ENCODE data around the gene SVEP1. TPM values are rescaled to one million over a fixed set of nuclear protein-coding genes. Genes with fewer than 3 reads are reported as not detected.

Gene SVEP1
- polyA plus RNA-seq, 1 donor (not counting 4 experiments of a cell fraction or from before 2014, with no cell fraction given): 0.14 TPM

DNA sequence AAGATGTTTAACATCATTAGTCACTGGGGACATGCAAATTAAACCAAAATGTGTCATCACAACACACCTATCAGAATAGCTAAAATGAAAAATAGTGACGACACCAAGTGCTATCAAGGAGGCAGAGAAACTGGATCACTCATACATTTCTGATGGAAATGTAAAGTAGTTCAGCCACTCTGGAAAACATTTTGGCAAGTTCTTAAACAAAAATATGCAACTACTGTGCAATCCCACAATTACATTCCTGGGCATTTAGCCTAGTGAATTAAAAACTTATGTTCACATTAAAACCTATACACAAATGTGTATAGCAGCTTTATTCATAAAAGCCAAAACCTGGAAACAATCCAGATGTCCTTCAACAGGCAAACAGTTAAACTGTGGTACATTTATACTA, 53.1 kb downstream of the SVEP1 start:
- DNase-seq (ENCODE audit: low read depth, low spot score): no peak
- dilution Hi-C loops (cut with MboI; ENCODE audit: extremely low pct_ligation_motif_present, low sequenced_read_pairs): no loop called here

DNA sequence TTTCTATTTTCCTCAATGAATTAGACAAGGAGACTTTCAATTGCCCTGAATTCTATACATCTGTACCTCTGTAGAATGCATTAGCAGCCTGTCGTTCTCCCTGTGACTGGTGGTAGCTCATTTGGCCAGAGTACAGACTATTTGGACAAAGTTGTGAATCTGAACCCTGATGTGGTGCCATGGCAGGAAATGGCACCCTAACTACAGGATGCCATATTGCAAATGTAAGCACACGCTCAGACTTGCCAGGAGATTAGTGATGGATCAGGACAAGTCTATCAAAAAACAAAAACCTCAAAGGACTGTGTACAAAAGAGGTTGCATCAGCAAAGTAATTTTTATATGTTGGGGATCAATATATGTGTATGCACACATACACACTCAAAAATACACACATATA, 58.3 kb downstream of the SVEP1 start:
- Histone ChIP-seq H3K4me3 (ENCODE audit: control insufficient read depth in 2 of 3, extremely low read depth in 1 of 3, insufficient read depth in 2 of 3, low read depth in 1 of 3, low read length in 3 of 3) (no peak overlapping the region), H3K4me1 (ENCODE audit: control insufficient read depth, extremely low read depth, insufficient read depth, low read length) (peaks cover 5% of the 10 kb centered on the region), H3K36me3 (ENCODE audit: control insufficient read depth in 2 of 2, extremely low read depth in 1 of 2, insufficient read depth in 2 of 2, low read length in 2 of 2) (no peaks in the 10 kb centered on the region), H3K4me2 (ENCODE audit: control insufficient read depth, extremely low read depth, insufficient read depth, low read depth, low read length) (peak overlapping the region; percentile 25), H3K27me3 (ENCODE audit: control insufficient read depth, extremely low read depth, insufficient read depth, low read length) (no peaks in the 10 kb centered on the region), H3K9me1 (ENCODE audit: control insufficient read depth, extremely low read depth, insufficient read depth, low read length) (no peaks in the 10 kb centered on the region), H3K9me3 (ENCODE audit: control insufficient read depth, low read depth, low read length) (no peaks in the 10 kb centered on the region), H3K79me2 (ENCODE audit: control insufficient read depth, insufficient read depth, low read length) (no peaks in the 10 kb centered on the region), H3K9ac (ENCODE audit: control insufficient read depth, extremely low read depth, insufficient read depth, low read length) (no peak overlapping the region), H2AFZ (ENCODE audit: control insufficient read depth, low read length) (peak overlapping the region; percentile 27), H4K20me1 (ENCODE audit: control insufficient read depth, extremely low read depth, insufficient read depth, low read length) (no peaks in the 10 kb centered on the region), H3K27ac (ENCODE audit: control insufficient read depth, insufficient read depth, low read length) (no peak overlapping the region)
- DNase-seq (ENCODE audit: low read depth, low spot score) (no peak), FAIRE-seq (peak; percentile 5)
- TF ChIP-seq, protein P1, sequence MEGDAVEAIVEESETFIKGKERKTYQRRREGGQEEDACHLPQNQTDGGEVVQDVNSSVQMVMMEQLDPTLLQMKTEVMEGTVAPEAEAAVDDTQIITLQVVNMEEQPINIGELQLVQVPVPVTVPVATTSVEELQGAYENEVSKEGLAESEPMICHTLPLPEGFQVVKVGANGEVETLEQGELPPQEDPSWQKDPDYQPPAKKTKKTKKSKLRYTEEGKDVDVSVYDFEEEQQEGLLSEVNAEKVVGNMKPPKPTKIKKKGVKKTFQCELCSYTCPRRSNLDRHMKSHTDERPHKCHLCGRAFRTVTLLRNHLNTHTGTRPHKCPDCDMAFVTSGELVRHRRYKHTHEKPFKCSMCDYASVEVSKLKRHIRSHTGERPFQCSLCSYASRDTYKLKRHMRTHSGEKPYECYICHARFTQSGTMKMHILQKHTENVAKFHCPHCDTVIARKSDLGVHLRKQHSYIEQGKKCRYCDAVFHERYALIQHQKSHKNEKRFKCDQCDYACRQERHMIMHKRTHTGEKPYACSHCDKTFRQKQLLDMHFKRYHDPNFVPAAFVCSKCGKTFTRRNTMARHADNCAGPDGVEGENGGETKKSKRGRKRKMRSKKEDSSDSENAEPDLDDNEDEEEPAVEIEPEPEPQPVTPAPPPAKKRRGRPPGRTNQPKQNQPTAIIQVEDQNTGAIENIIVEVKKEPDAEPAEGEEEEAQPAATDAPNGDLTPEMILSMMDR (optimal IDR thresholded peaks at IDR 0.05 in 1 of 3, IDR thresholded peaks at IDR 0.05 in 1 of 3, conservative IDR thresholded peaks at IDR 0.05 in 1 of 3; ENCODE audit: extremely low read depth in 1 of 3, insufficient read depth in 2 of 3, low read length in 3 of 3): no peak
- dilution Hi-C loops (cut with MboI; ENCODE audit: extremely low pct_ligation_motif_present, low sequenced_read_pairs): no loop called here

More for the DNA sequence above, 53.1 kb downstream of the SVEP1 start:
- no peaks in the 10 kb centered on the region for H3K36me3 ChIP-seq (ENCODE audit: control insufficient read depth in 2 of 2, extremely low read depth in 1 of 2, insufficient read depth in 2 of 2, low read length in 2 of 2)
- H3K4me3 ChIP-seq (ENCODE audit: control insufficient read depth in 2 of 3, extremely low read depth in 1 of 3, insufficient read depth in 2 of 3, low read depth in 1 of 3, low read length in 3 of 3): no peak overlapping the region
- no peaks in the 10 kb centered on the region for H3K79me2 ChIP-seq (ENCODE audit: control insufficient read depth, insufficient read depth, low read length)
- TF ChIP-seq EZH2 (IDR thresholded peaks at IDR 0.05; ENCODE audit: low read length): no peak
- TF ChIP-seq, protein P1 (optimal IDR thresholded peaks at IDR 0.05 in 1 of 3, IDR thresholded peaks at IDR 0.05 in 1 of 3, conservative IDR thresholded peaks at IDR 0.05 in 1 of 3; ENCODE audit: extremely low read depth in 1 of 3, insufficient read depth in 2 of 3, low read length in 3 of 3): no peak
- H3K9me1 ChIP-seq (ENCODE audit: control insufficient read depth, extremely low read depth, insufficient read depth, low read length): no peaks in the 10 kb centered on the region
- H3K4me2 ChIP-seq (ENCODE audit: control insufficient read depth, extremely low read depth, insufficient read depth, low read depth, low read length): no peak overlapping the region
- H3K27ac ChIP-seq (ENCODE audit: control insufficient read depth, insufficient read depth, low read length): no peak overlapping the region
- peaks cover under 1% of the 10 kb centered on the region for H3K4me1 ChIP-seq (ENCODE audit: control insufficient read depth, extremely low read depth, insufficient read depth, low read length)
- FAIRE-seq: no peak
- H2AFZ ChIP-seq (ENCODE audit: control insufficient read depth, low read length): no peak overlapping the region
- no peaks in the 10 kb centered on the region for H4K20me1 ChIP-seq (ENCODE audit: control insufficient read depth, extremely low read depth, insufficient read depth, low read length)
- H3K9ac ChIP-seq (ENCODE audit: control insufficient read depth, extremely low read depth, insufficient read depth, low read length): no peak overlapping the region
- no peaks in the 10 kb centered on the region for H3K9me3 ChIP-seq (ENCODE audit: control insufficient read depth, low read depth, low read length)
- H3K27me3 ChIP-seq (ENCODE audit: control insufficient read depth, extremely low read depth, insufficient read depth, low read length): no peaks in the 10 kb centered on the region

Data from keratinocyte (primary cell).